B cell (primary cell): ENCODE results near the gene MED8.

ENCODE experiments used
- EZH2 ChIP-seq: IDR thresholded peaks from 2 replicates; pipeline ENCODE4 v1.6.1; 2012; ENCODE audit warnings: borderline replicate concordance, low read depth, mild to moderate bottlenecking, moderate library complexity, low read length; ENCODE audit not compliant: insufficient read depth, poor library complexity, severe bottlenecking
- TF ChIP-seq, protein P1 (sequence below): fragments of 200-600 bp; IDR thresholded peaks from one replicate; pipeline ENCODE4 v1.8.0; 2022; ENCODE audit warnings: antibody characterized with exemption, mild to moderate bottlenecking

DNA sequence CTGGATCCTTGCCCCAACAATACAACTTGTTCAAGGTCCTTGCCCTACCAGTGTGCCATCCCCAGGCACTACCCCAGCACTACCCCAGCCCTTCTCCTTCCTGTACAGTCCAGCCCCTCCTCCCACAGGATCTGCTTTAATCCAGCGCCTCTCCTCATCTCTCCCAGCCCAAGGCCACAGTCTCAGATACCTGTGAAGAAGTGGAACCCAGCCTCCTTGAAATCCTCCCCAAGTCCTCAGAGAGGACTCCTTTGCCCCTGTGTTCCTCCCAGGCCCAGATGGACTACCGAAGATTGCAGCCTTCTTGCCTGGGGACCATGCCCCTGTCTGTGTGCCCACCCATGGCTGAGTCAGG, 37.3 kb downstream of the MED8 start:
- TF ChIP-seq, protein P1, sequence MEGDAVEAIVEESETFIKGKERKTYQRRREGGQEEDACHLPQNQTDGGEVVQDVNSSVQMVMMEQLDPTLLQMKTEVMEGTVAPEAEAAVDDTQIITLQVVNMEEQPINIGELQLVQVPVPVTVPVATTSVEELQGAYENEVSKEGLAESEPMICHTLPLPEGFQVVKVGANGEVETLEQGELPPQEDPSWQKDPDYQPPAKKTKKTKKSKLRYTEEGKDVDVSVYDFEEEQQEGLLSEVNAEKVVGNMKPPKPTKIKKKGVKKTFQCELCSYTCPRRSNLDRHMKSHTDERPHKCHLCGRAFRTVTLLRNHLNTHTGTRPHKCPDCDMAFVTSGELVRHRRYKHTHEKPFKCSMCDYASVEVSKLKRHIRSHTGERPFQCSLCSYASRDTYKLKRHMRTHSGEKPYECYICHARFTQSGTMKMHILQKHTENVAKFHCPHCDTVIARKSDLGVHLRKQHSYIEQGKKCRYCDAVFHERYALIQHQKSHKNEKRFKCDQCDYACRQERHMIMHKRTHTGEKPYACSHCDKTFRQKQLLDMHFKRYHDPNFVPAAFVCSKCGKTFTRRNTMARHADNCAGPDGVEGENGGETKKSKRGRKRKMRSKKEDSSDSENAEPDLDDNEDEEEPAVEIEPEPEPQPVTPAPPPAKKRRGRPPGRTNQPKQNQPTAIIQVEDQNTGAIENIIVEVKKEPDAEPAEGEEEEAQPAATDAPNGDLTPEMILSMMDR = no peak
- TF ChIP-seq EZH2 = no peak
